H1 (cell line): ENCODE results near the gene TIGD1. TPM values are rescaled to one million over a fixed set of nuclear protein-coding genes. Genes with fewer than 3 reads are reported as not detected.

ENCODE experiments used
- CTCF ChIA-PET: fragments of 300-600 bp; sonication (Branson Sonifier 250); formaldehyde crosslinking; loops from one replicate; lab custom pipeline; 2021; ENCODE audit not compliant: partially characterized antibody; lab: Charles Lee
- POLR2A ChIA-PET: fragments of 300-600 bp; sonication (Branson Sonifier 250); formaldehyde crosslinking; loops from one replicate; lab custom pipeline; 2021; ENCODE audit warnings: inconsistent platforms; ENCODE audit not compliant: partially characterized antibody; lab: Charles Lee
- DNase-seq, 2 experiments: peaks; one replicate each; pipeline versions ENCODE4 v3.0.0 to v3.0.0-alpha.2; 2010 to 2022; ENCODE audit warnings: low spot score in 2 of 2, low read depth in 1 of 2, mixed read lengths in 1 of 2
- FAIRE-seq: peaks from 2 replicates; lab custom pipeline; 2011; peaks lifted over from hg19 to GRCh38; lab: Jason Lieb, UNC
- H2AFZ ChIP-seq: 2 replicates; pipeline ENCODE4 v1.8.1; 2012; ENCODE audit warnings: low read length, inconsistent platforms
- H2AK5ac ChIP-seq: 2 replicates; pipeline ENCODE4 v1.6.1; 2013; ENCODE audit warnings: low read depth, low read length
- H2BK120ac ChIP-seq: replicated peaks from 2 replicates; pipeline ENCODE3; 2013; ENCODE audit warnings: low read depth, low read length, inconsistent platforms
- H2BK12ac ChIP-seq: 2 replicates; pipeline ENCODE4 v1.6.1; 2013; ENCODE audit warnings: low read depth, low read length
- H2BK15ac ChIP-seq: 2 replicates; pipeline ENCODE4 v1.6.1; 2013; ENCODE audit warnings: low read length
- H2BK20ac ChIP-seq: 2 replicates; pipeline ENCODE4 v1.6.1; 2013; ENCODE audit warnings: low read length
- H2BK5ac ChIP-seq: 2 replicates; pipeline ENCODE4 v1.6.1; 2013; ENCODE audit warnings: low read depth, low read length
- H3K14ac ChIP-seq: 2 replicates; pipeline ENCODE4 v1.6.1; 2013; ENCODE audit warnings: inconsistent platforms; ENCODE audit not compliant: insufficient read length
- H3K18ac ChIP-seq: 2 replicates; pipeline ENCODE4 v1.6.1; 2013; ENCODE audit warnings: low read length; ENCODE audit errors: extremely low read depth
- H3K23ac ChIP-seq: 2 replicates; pipeline ENCODE4 v1.6.1; 2013; ENCODE audit warnings: inconsistent platforms; ENCODE audit not compliant: insufficient read length
- H3K23me2 ChIP-seq: 2 replicates; pipeline ENCODE4 v1.6.1; 2013; ENCODE audit warnings: low read depth, low read length
- H3K27ac ChIP-seq: 2 replicates; pipeline ENCODE4 v1.6.1; 2011; ENCODE audit warnings: low read depth, low read length, inconsistent platforms
- H3K27me3 ChIP-seq, 4 experiments: replicated peaks in 1 of 4; 1 replicate in 1 of 4; 2 replicates in 3 of 4; pipeline versions ENCODE4 v1.6.1 to v1.8.1; 2011 to 2013; ENCODE audit warnings: low read length in 3 of 4, mild to moderate bottlenecking in 3 of 4, inconsistent platforms in 2 of 4, mixed read lengths in 2 of 4, moderate library complexity in 1 of 4; ENCODE audit not compliant: control insufficient read depth in 3 of 4, insufficient read depth in 3 of 4; ENCODE audit errors: extremely low read depth in 1 of 4
- H3K36me3 ChIP-seq, 4 experiments: 2 replicates each; pipeline versions ENCODE4 v1.6.1 to v1.8.1; 2011 to 2013; ENCODE audit warnings: mild to moderate bottlenecking in 4 of 4, low read length in 3 of 4, moderate library complexity in 2 of 4, control low read depth in 1 of 4, inconsistent platforms in 1 of 4; ENCODE audit not compliant: insufficient read depth in 4 of 4, control insufficient read depth in 2 of 4
- H3K4ac ChIP-seq: replicated peaks from 2 replicates; pipeline ENCODE3; 2013; ENCODE audit warnings: low read length, low read depth, mixed read lengths, inconsistent platforms; ENCODE audit not compliant: insufficient read length
- H3K4me1 ChIP-seq, 4 experiments: replicated peaks in 1 of 4; 1 replicate in 1 of 4; 2 replicates in 3 of 4; pipeline versions ENCODE4 v1.6.1 to v1.8.1; 2011 to 2013; ENCODE audit warnings: low read length in 3 of 4, inconsistent platforms in 2 of 4, mixed read lengths in 1 of 4; ENCODE audit not compliant: insufficient read depth in 4 of 4, control insufficient read depth in 3 of 4
- H3K4me2 ChIP-seq, 2 experiments: 2 replicates each; pipeline versions ENCODE4 v1.6.1 to v1.8.1; 2011 to 2013; ENCODE audit warnings: low read depth in 2 of 2, low read length in 2 of 2, control low read depth in 1 of 2, inconsistent platforms in 1 of 2, mild to moderate bottlenecking in 1 of 2; ENCODE audit not compliant: insufficient read depth in 1 of 2
- H3K4me3 ChIP-seq, 4 experiments: fragments of 200-600, 300-600 bp in 1 of 4; sonication (generic), shearing (Covaris generic), sonication (Bioruptor Twin) in 1 of 4; 2 replicates each; pipeline versions ENCODE4 v1.5.1 to v1.8.1; 2011 to 2016; ENCODE audit warnings: low read length in 4 of 4, low read depth in 3 of 4, control low read depth in 2 of 4, inconsistent platforms in 2 of 4, mild to moderate bottlenecking in 2 of 4, mixed read lengths in 1 of 4, moderate library complexity in 1 of 4; ENCODE audit not compliant: insufficient read depth in 2 of 4; ENCODE audit errors: extremely low read depth in 1 of 4
- H3K56ac ChIP-seq: replicated peaks from 2 replicates; pipeline ENCODE3; 2013; ENCODE audit warnings: low read depth, mild to moderate bottlenecking, mixed read lengths, low read length, inconsistent platforms; ENCODE audit not compliant: insufficient read length
- H3K79me1 ChIP-seq: 2 replicates; pipeline ENCODE4 v1.6.1; 2013; ENCODE audit warnings: low read depth, low read length, control low read depth
- H3K79me2 ChIP-seq, 2 experiments: 2 replicates each; pipeline versions ENCODE4 v1.6.1 to v1.8.1; 2012 to 2013; ENCODE audit warnings: low read length in 2 of 2, mild to moderate bottlenecking in 2 of 2, inconsistent platforms in 1 of 2; ENCODE audit not compliant: insufficient read depth in 2 of 2, control insufficient read depth in 1 of 2
- H3K9ac ChIP-seq, 4 experiments: replicated peaks in 1 of 4; 1 replicate in 1 of 4; 2 replicates in 3 of 4; pipeline versions ENCODE4 v1.6.1 to v1.8.1; 2011 to 2013; ENCODE audit warnings: low read depth in 3 of 4, low read length in 3 of 4, control low read depth in 2 of 4, mild to moderate bottlenecking in 2 of 4, moderate library complexity in 2 of 4, inconsistent platforms in 1 of 4; ENCODE audit errors: extremely low read depth in 1 of 4
- H3K9me3 ChIP-seq, 2 experiments: 2 replicates each; pipeline versions ENCODE4 v1.6.1 to v1.8.1; 2012 to 2013; ENCODE audit warnings: mild to moderate bottlenecking in 2 of 2, moderate library complexity in 2 of 2, control low read depth in 1 of 2, inconsistent platforms in 1 of 2, low read depth in 1 of 2, low read length in 1 of 2, mixed read lengths in 1 of 2; ENCODE audit not compliant: insufficient read depth in 2 of 2
- H4K20me1 ChIP-seq, 2 experiments: replicated peaks in 1 of 2; 2 replicates each; pipeline versions ENCODE3 to v1.8.1; 2011 to 2013; ENCODE audit warnings: inconsistent platforms in 2 of 2, low read length in 2 of 2, mild to moderate bottlenecking in 1 of 2; ENCODE audit not compliant: insufficient read depth in 2 of 2, control insufficient read depth in 1 of 2
- H4K5ac ChIP-seq: 2 replicates; pipeline ENCODE4 v1.6.1; 2013; ENCODE audit warnings: low read length, low read depth, mixed read lengths, inconsistent platforms; ENCODE audit not compliant: insufficient read length
- H4K8ac ChIP-seq: 2 replicates; pipeline ENCODE4 v1.8.0; 2013; ENCODE audit warnings: mild to moderate bottlenecking, moderate library complexity, low read length, inconsistent platforms; ENCODE audit not compliant: insufficient read depth; ENCODE audit errors: extremely low read depth
- H4K91ac ChIP-seq: replicated peaks from 2 replicates; pipeline ENCODE3; 2013; ENCODE audit warnings: low read length, mixed read lengths, inconsistent platforms; ENCODE audit not compliant: insufficient read length
- ASH2L ChIP-seq: fragments of 200-600, 300-600 bp; sonication (generic); IDR thresholded peaks from one replicate; pipeline ENCODE4 v1.7.1; 2017; ENCODE audit warnings: low read length
- ATF2 ChIP-seq: IDR thresholded peaks from 2 replicates; pipeline ENCODE4 v1.6.1; 2012; ENCODE audit warnings: low read length, inconsistent platforms
- CEBPB ChIP-seq: IDR thresholded peaks from 2 replicates; pipeline ENCODE4 v1.6.1; 2012; ENCODE audit warnings: low read depth, low read length
- CTBP2 ChIP-seq: IDR thresholded peaks from 2 replicates; pipeline ENCODE4 v1.7.0; 2011; ENCODE audit warnings: borderline replicate concordance, mild to moderate bottlenecking, moderate library complexity, mixed read lengths, low read length; ENCODE audit not compliant: insufficient read depth, insufficient read length
- E2F6 ChIP-seq: IDR thresholded peaks from 2 replicates; pipeline ENCODE4 v1.6.1; 2012; ENCODE audit warnings: inconsistent platforms
- HDAC6 ChIP-seq: IDR thresholded peaks from one replicate; pipeline ENCODE4 v1.7.1; 2012; ENCODE audit warnings: low read depth, mild to moderate bottlenecking, inconsistent platforms, low read length, moderate library complexity
- KDM1A ChIP-seq: fragments of 200-600, 300-600 bp; sonication (generic); IDR thresholded peaks from 2 replicates; pipeline ENCODE4 v1.7.1; 2016; ENCODE audit warnings: mild to moderate bottlenecking, low read length, borderline replicate concordance
- MAFK ChIP-seq: IDR thresholded peaks from 2 replicates; pipeline ENCODE4 v1.6.1; 2012; ENCODE audit warnings: low read depth, mild to moderate bottlenecking, improper control_type of control experiment, low read length
- SAP30 ChIP-seq: fragments of 300-600 bp; sonication (generic); IDR thresholded peaks from 2 replicates; pipeline ENCODE4 v1.7.1; 2012; ENCODE audit warnings: low read length, moderate library complexity, mild to moderate bottlenecking, inconsistent platforms; ENCODE audit not compliant: insufficient read depth, insufficient replicate concordance
- SRF ChIP-seq: IDR thresholded peaks from 2 replicates; pipeline ENCODE4 v1.6.1; 2011; ENCODE audit warnings: mild to moderate bottlenecking, low read depth, low read length, moderate library complexity
- WGBS, 2 experiments: shearing (Covaris generic) in 1 of 2; methylation state at CpG; one replicate each; pipeline versions ENCODE4 v1.1.6 to v1.1.7; 2013 to 2015; ENCODE audit warnings: low lambda C conversion rate in 2 of 2, mixed read lengths in 2 of 2, inconsistent platforms in 1 of 2, low coverage in 1 of 2, missing lambda C conversion rate in 1 of 2; ENCODE audit not compliant: insufficient replicate concordance in 2 of 2, insufficient coverage in 1 of 2, insufficient read length in 1 of 2; ENCODE audit errors: extremely low coverage in 1 of 2, missing lambda C conversion rate in 1 of 2; 5-methylcytosine and 5-hydroxymethylcytosine counted together
- polyA plus RNA-seq, 7 experiments: library from polyadenylated mRNA; depleted of rRNA in 3 of 7; stranded (reverse) in 5 of 7; unstranded in 2 of 7; fragments of >200 nt in 5 of 7; fragments of 200-250 nt in 2 of 7; gene quantifications; 1 replicate in 5 of 7; 2 replicates in 1 of 7; 4 replicates in 1 of 7; pipeline versions ENCODE4 v1.2.1 to v1.2.3, GENCODE V29; 2011 to 2013; ENCODE audit warnings: missing spikeins in 2 of 7, mixed read lengths in 2 of 7
- total RNA-seq: library from RNA; stranded (reverse); fragmentation: NEBNext Ultra II Directional; extraction: Animal tissue kit (Norgen Biotek cat#: 25700); gene quantifications from 2 replicates; pipeline ENCODE4 v1.2.1, GENCODE V29; 2021

Gene TIGD1
- total and polyA plus RNA-seq, 2 of the 8 experiments (the other 6 are each of a cell fraction or from before 2014, with no cell fraction given), result 4.7 to 8.3 TPM

- no peak overlapping the region for H2BK120ac ChIP-seq
- H3K27me3 ChIP-seq, result no peaks in the 10 kb centered on the region
- H3K18ac ChIP-seq, result no peak overlapping the region
- H3K27ac ChIP-seq, result no peak overlapping the region
- no peak overlapping the region for H2BK20ac ChIP-seq
- H2AFZ ChIP-seq, result no peak overlapping the region
- POLR2A ChIA-PET, result interaction anchor here (1.5 kb wide), 1 partner anchor 28 kb away, joined by 6 read pairs; the partner anchor contains the start of genes EIF4E2 and TIGD1
- H3K79me1 ChIP-seq, result no peaks in the 10 kb centered on the region
- H4K20me1 ChIP-seq, result no peaks in the 10 kb centered on the region
- H2BK5ac ChIP-seq, result no peak overlapping the region
- H3K4me3 ChIP-seq, result no peak overlapping the region
- H4K91ac ChIP-seq, result no peak overlapping the region
- H3K4ac ChIP-seq, result no peak overlapping the region
- H4K5ac ChIP-seq, result no peak overlapping the region
- no peak overlapping the region for H3K14ac ChIP-seq
- no peak overlapping the region for H3K4me2 ChIP-seq
- FAIRE-seq, result no peak
- WGBS, 2 experiments, result 86% methylated on average over 2 of the region's 2 CpGs; no CpG with 5 or more reads in 1 of the 2 experiments
- H3K79me2 ChIP-seq, result no peaks in the 10 kb centered on the region
- no peaks in the 10 kb centered on the region for H3K23me2 ChIP-seq
- peaks cover 2 to 33% (median 10%) of the 10 kb centered on the region in 4 experiments; a peak in 7 of 8 replicates for H3K36me3 ChIP-seq
- H3K9me3 ChIP-seq, result no peaks in the 10 kb centered on the region
- H3K9ac ChIP-seq, result no peak overlapping the region
- CTCF ChIA-PET, result interaction anchor here (0.6 to 1.7 kb wide), 2 partner anchors 8 to 33 kb away, joined by 3 to 6 read pairs; no protein-coding TSS in a partner anchor
- no peak overlapping the region for H2BK12ac ChIP-seq
- no peak for DNase-seq
- no peak overlapping the region for H2AK5ac ChIP-seq
- no peaks in the 10 kb centered on the region for H3K4me1 ChIP-seq
- H3K56ac ChIP-seq, result no peak overlapping the region
- no peak overlapping the region for H2BK15ac ChIP-seq
- no peak overlapping the region for H3K23ac ChIP-seq
- H4K8ac ChIP-seq, result no peak overlapping the region
- no peak for TF ChIP-seq SAP30
- TF ChIP-seq CTBP2, result no peak
- TF ChIP-seq HDAC6, result no peak
- TF ChIP-seq E2F6, result no peak
- TF ChIP-seq KDM1A, result no peak
- TF ChIP-seq CEBPB, result no peak
- no peak for TF ChIP-seq ATF2
- no peak for TF ChIP-seq ASH2L
- TF ChIP-seq MAFK, result no peak
- TF ChIP-seq SRF, result no peak
These were observed 28.3 kb upstream of the TIGD1 start for GRCh38 chr2:232578626-232579025.
